Mesenchymal stem cell (in vitro differentiated cells and primary cell): Measurements from ENCODE around the gene HIGD1A. TPM values are rescaled to one million over a fixed set of nuclear protein-coding genes. Genes with fewer than 3 reads are reported as not detected.

Source experiments
- DNase-seq: peaks from one replicate; pipeline ENCODE4 v3.0.0-alpha.2; 2013
- H2AFZ ChIP-seq: one replicate; pipeline ENCODE4 v1.6.1; 2013; ENCODE audit warnings: low read depth, mild to moderate bottlenecking, control low read depth, inconsistent platforms, low read length, moderate library complexity
- H2AK5ac ChIP-seq: 2 replicates; pipeline ENCODE4 v1.6.1; 2013; ENCODE audit warnings: low read length, moderate library complexity, mild to moderate bottlenecking, inconsistent platforms; ENCODE audit not compliant: severe bottlenecking
- H2BK120ac ChIP-seq: one replicate; pipeline ENCODE4 v1.6.1; 2013; ENCODE audit warnings: low read depth, mild to moderate bottlenecking, inconsistent platforms, low read length, moderate library complexity
- H2BK12ac ChIP-seq, 2 experiments: one replicate each; pipeline ENCODE4 v1.6.1; 2013; ENCODE audit warnings: inconsistent platforms in 2 of 2, low read length in 2 of 2, mild to moderate bottlenecking in 2 of 2, moderate library complexity in 2 of 2, control low read depth in 1 of 2
- H2BK15ac ChIP-seq: one replicate; pipeline ENCODE4 v1.6.1; 2013; ENCODE audit warnings: mild to moderate bottlenecking, low read depth, inconsistent platforms; ENCODE audit not compliant: poor library complexity, severe bottlenecking
- H2BK5ac ChIP-seq: 2 replicates; pipeline ENCODE4 v1.6.1; 2013; ENCODE audit warnings: low read depth, mild to moderate bottlenecking, low read length, control low read depth, inconsistent platforms; ENCODE audit not compliant: poor library complexity, severe bottlenecking
- H3K14ac ChIP-seq, 2 experiments: one replicate each; pipeline ENCODE4 v1.6.1; 2013; ENCODE audit warnings: inconsistent platforms in 2 of 2, low read length in 2 of 2, control low read depth in 1 of 2, mild to moderate bottlenecking in 1 of 2, moderate library complexity in 1 of 2
- H3K18ac ChIP-seq, 2 experiments: one replicate each; pipeline ENCODE4 v1.6.1; 2013; ENCODE audit warnings: inconsistent platforms in 2 of 2, low read length in 2 of 2, control low read depth in 1 of 2, low read depth in 1 of 2, mild to moderate bottlenecking in 1 of 2
- H3K23ac ChIP-seq, 2 experiments: one replicate each; pipeline ENCODE4 v1.6.1; 2013; ENCODE audit warnings: inconsistent platforms in 2 of 2, low read length in 2 of 2, mild to moderate bottlenecking in 2 of 2, moderate library complexity in 2 of 2, control low read depth in 1 of 2
- H3K27ac ChIP-seq: 2 replicates; pipeline ENCODE4 v1.5.1; 2013; ENCODE audit warnings: mild to moderate bottlenecking, moderate library complexity, low read length, control low read depth, inconsistent platforms; ENCODE audit not compliant: poor library complexity, severe bottlenecking
- H3K27me3 ChIP-seq, 2 experiments: 2 replicates each; pipeline versions ENCODE4 v1.6.1 to v1.7.0; 2013; ENCODE audit warnings: low read length in 2 of 2, mild to moderate bottlenecking in 2 of 2, moderate library complexity in 2 of 2, control low read depth in 1 of 2, inconsistent platforms in 1 of 2; ENCODE audit not compliant: control insufficient read depth in 1 of 2, insufficient read depth in 1 of 2
- H3K36me3 ChIP-seq, 2 experiments: 2 replicates each; pipeline versions ENCODE4 v1.6.1 to v1.7.0; 2013; ENCODE audit warnings: low read length in 2 of 2, control low read depth in 1 of 2, inconsistent platforms in 1 of 2, low read depth in 1 of 2, mild to moderate bottlenecking in 1 of 2; ENCODE audit not compliant: insufficient read depth in 2 of 2, control insufficient read depth in 1 of 2
- H3K4ac ChIP-seq, 2 experiments: one replicate each; pipeline ENCODE4 v1.6.1; 2013; ENCODE audit warnings: inconsistent platforms in 2 of 2, low read length in 2 of 2, mild to moderate bottlenecking in 2 of 2, moderate library complexity in 2 of 2, control low read depth in 1 of 2, low read depth in 1 of 2
- H3K4me1 ChIP-seq: 2 replicates; pipeline ENCODE4 v1.6.1; 2013; ENCODE audit warnings: low read depth, low read length, control low read depth; ENCODE audit not compliant: control insufficient read depth, insufficient read depth
- H3K4me2 ChIP-seq: 2 replicates; pipeline ENCODE4 v1.6.1; 2013; ENCODE audit warnings: low read length, mild to moderate bottlenecking, inconsistent platforms; ENCODE audit not compliant: poor library complexity, severe bottlenecking
- H3K4me3 ChIP-seq, 2 experiments: 2 replicates each; pipeline versions ENCODE4 v1.5.1 to v1.7.0; 2013; ENCODE audit warnings: low read length in 2 of 2, mild to moderate bottlenecking in 2 of 2, control low read depth in 1 of 2, low read depth in 1 of 2; ENCODE audit not compliant: insufficient read depth in 1 of 2
- H3K79me1 ChIP-seq: replicated peaks from 2 replicates; pipeline ENCODE4 v1.6.1; 2013; ENCODE audit warnings: mild to moderate bottlenecking, control low read depth, low read length, inconsistent platforms; ENCODE audit not compliant: poor library complexity, severe bottlenecking
- H3K9ac ChIP-seq: 2 replicates; pipeline ENCODE4 v1.7.0; 2013; ENCODE audit warnings: mild to moderate bottlenecking, low read length, moderate library complexity
- H3K9me3 ChIP-seq: 2 replicates; pipeline ENCODE4 v1.7.0; 2013; ENCODE audit warnings: mild to moderate bottlenecking, low read length; ENCODE audit not compliant: control insufficient read depth
- H4K8ac ChIP-seq: one replicate; pipeline ENCODE4 v1.6.1; 2013; ENCODE audit warnings: inconsistent platforms, mild to moderate bottlenecking, low read length, moderate library complexity
- H4K91ac ChIP-seq: one replicate; pipeline ENCODE4 v1.6.1; 2013; ENCODE audit warnings: mild to moderate bottlenecking, low read length, inconsistent platforms
- WGBS: methylation state at CpG from one replicate; pipeline ENCODE4 v1.1.7; 2013; ENCODE audit warnings: mixed read lengths; 5-methylcytosine and 5-hydroxymethylcytosine counted together
- small RNA-seq: library from polyadenylated mRNA; stranded (forward); fragments of <200 nt; extraction: miRNeasy Mini kit (QIAGEN cat#:217004); gene quantifications from one replicate; pipeline ENCODE3, GENCODE V24; 2013; ENCODE audit warnings: low read depth

Gene HIGD1A

GRCh38 chr3:42735019-42735418 is 69.3 kb downstream of the HIGD1A start:
- Histone ChIP-seq H4K8ac (no peak overlapping the region), H2BK5ac (no peak overlapping the region), H2BK15ac (no peak overlapping the region), H3K9me3 (no peaks in the 10 kb centered on the region), H3K18ac (no peak overlapping the region), H3K14ac (no peak overlapping the region), H3K27me3 (peaks cover 17 to 29% of the 10 kb centered on the region in 2 experiments), H3K27ac (no peak overlapping the region), H3K4me3 (no peak overlapping the region), H2BK120ac (no peak overlapping the region), H3K23ac (no peak overlapping the region), H2AFZ (no peak overlapping the region), H3K9ac (no peak overlapping the region), H2BK12ac (no peak overlapping the region), H3K4me2 (no peak overlapping the region), H3K36me3 (no peaks in the 10 kb centered on the region), H2AK5ac (no peak overlapping the region), H4K91ac (no peak overlapping the region), H3K4ac (no peak overlapping the region), H3K79me1 (no peaks in the 10 kb centered on the region), H3K4me1 (no peaks in the 10 kb centered on the region)
- DNase-seq: no peak
- 72% methylated on average over 8 of the region's 8 CpGs for WGBS

- Histone ChIP-seq H2BK5ac (no peak overlapping the region), H3K4me2 (no peak overlapping the region), H3K14ac (peak overlapping the region in 1 of 2 experiments; percentile 7), H3K9me3 (no peaks in the 10 kb centered on the region), H2BK12ac (no peak overlapping the region), H2AFZ (no peak overlapping the region), H3K18ac (no peak overlapping the region), H2BK120ac (no peak overlapping the region), H3K27ac (no peak overlapping the region), H2AK5ac (no peak overlapping the region), H3K9ac (no peak overlapping the region), H4K91ac (no peak overlapping the region), H2BK15ac (no peak overlapping the region), H4K8ac (no peak overlapping the region), H3K4ac (no peak overlapping the region), H3K23ac (no peak overlapping the region), H3K4me1 (no peaks in the 10 kb centered on the region), H3K79me1 (no peaks in the 10 kb centered on the region), H3K36me3 (no peaks in the 10 kb centered on the region), H3K4me3 (no peak overlapping the region), H3K27me3 (peaks cover 17 to 27% of the 10 kb centered on the region in 2 experiments)
- WGBS: 70% methylated on average over 4 of the region's 6 CpGs
- no peak for DNase-seq
Observed at GRCh38 chr3:42734263-42734860, 69.9 kb downstream of the HIGD1A start.

- DNase-seq: no peak
Observed at GRCh38 chr3:42733501-42734262, 70.6 kb downstream of the HIGD1A start.

More at GRCh38 chr3:42733501-42734262, 70.6 kb downstream of the HIGD1A start:
- Histone ChIP-seq H3K9ac (no peak overlapping the region), H3K36me3 (no peaks in the 10 kb centered on the region), H3K14ac (no peak overlapping the region), H4K8ac (no peak overlapping the region), H2BK12ac (no peak overlapping the region), H4K91ac (no peak overlapping the region), H3K18ac (no peak overlapping the region), H3K79me1 (no peaks in the 10 kb centered on the region), H3K4me2 (no peak overlapping the region), H3K4me3 (no peak overlapping the region), H3K4ac (no peak overlapping the region), H2BK5ac (no peak overlapping the region), H3K27me3 (peaks cover 17 to 31% of the 10 kb centered on the region in 2 experiments), H3K27ac (no peak overlapping the region), H3K23ac (no peak overlapping the region), H2BK120ac (no peak overlapping the region), H2BK15ac (no peak overlapping the region), H3K9me3 (peaks cover 3% of the 10 kb centered on the region), H2AK5ac (no peak overlapping the region), H2AFZ (no peak overlapping the region), H3K4me1 (no peaks in the 10 kb centered on the region)
- WGBS: 83% methylated on average over 9 of the region's 13 CpGs

Small RNA genes within 50 kb of the gene (small RNA-seq; reads per million reads assigned to genes)
- gene CCDC13: not detected
